HPDE6-E6E7 (cell line): ENCODE data around the gene PDGFA.

ENCODE experiments used
- DNase-seq: peaks from one replicate; pipeline ENCODE4 v3.0.0; 2011; ENCODE audit warnings: missing footprints; ENCODE audit errors: extremely low spot score

The PDGFA gene

DNA sequence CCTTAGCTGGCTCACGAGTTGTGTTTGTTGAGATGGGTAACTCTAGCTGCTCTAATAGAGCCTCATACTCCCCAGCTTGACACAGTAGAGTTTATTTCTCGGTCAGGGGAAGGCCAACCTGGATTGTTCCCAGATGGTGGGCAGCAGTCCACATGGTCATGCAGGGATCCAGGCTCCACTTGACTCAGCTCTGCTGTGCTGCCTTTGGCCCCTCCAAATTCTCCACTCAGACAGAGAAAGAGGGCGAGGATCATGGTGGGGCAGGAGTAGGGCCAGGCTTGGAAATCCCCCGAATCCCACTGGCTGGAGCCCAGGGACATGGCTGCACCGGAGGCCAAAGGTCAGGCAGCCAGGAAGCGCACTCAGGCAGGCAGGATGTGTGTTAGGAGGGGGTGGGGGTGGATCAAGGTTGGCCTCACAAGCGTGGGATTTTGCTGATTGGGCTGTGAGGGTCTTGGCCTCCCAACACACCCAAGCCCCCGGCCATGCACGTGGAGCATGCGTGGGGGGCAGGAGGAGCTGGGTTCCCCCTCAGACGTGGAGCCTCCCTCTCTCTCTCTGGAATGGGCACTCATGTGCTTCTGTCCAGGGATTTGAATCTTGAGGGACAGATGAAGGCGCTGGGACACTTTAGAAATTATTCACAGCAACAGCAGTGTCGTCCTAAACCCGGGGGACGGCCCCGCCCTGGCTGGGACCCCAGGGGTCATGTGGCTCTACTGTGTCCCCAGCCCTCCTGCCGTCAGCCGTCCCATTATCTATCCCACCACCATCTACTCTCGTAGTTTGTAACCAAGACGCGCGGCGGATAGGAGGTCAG is 44.8 kb downstream of the PDGFA start:
- no peak for DNase-seq

DNA sequence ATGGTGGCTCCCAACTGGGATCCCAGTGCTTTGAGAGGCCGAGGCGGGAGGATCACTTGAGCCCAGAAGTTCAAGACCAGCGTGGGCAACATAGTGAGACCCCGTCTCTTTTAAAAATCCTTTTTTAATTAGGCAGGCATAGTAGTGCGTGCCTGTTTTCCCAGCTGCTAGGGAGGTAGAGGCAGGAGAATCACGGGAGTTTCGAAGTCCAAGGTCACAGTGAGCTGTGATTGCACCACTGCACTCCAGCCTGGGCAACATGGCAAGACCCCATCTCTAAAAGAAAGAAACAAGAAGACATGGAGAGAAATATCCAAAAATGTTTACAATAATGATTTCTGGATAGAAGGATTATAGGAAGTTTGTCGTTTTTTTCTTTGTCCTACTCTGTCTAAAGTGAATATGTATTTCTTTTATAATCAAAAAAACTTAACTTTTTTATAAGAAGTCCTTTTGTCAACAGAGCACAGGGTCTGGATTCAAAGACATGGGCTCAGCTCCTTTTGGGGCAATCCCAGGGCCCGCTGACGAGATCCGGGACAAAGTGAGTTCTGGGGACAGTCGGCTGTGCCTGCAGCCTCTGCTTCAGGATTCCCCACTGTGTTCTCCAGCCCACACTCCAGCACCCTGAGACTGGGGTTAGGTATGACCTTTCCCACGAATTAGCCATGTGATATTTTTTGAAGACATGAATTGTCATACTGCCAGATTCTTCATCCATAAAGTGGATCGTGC is 45.6 kb downstream of the PDGFA start:
- DNase-seq, result no peak

DNA sequence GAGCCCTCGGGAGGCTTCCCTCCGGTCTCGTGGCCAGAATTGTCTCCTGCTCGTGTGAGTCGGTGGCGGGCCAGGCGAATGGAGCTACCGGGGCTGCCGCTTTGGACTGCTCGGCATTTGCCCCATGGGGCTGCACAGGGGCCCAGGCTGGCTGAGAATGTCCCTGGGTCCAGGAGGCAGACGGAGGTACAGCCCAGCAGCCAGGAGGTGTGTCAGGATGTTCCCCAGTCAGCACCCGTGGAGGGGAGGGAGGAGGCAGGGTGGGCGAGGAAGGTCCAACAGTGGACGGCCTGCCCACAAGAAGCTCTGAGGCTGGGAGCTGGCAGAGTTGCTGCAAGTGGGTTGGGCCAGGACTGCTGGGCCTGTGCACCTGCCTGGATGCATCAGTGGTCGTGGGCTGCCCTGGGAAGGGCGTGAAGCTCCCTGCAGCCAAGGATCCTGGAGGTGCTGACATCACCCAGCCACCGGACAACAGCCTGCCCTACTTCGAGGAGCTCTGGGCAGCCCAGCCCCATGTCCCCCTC is 46.4 kb downstream of the PDGFA start:
- no peak for DNase-seq

DNA sequence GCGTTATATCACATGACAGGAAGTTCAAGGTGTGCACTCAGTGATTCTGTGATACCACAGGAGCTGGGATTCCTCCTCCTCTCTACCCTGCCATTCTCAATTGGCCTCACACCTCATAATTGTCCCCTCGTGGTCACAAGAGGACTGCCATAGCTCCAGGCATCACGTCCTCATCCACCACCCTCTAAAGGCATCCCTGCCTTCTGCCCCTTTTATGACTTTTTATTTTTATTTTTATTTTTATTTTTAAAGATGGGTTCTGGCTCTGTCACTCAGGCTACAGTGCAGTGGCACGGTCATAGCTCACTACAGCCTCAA is 47.0 kb downstream of the PDGFA start:
- DNase-seq, result no peak

- peak; percentile 87 for DNase-seq
Observed at GRCh38 chr7:471866-472639, 47.6 kb downstream of the PDGFA start.

- no peak for DNase-seq
Observed at GRCh38 chr7:471191-471865, 48.3 kb downstream of the PDGFA start.

DNA sequence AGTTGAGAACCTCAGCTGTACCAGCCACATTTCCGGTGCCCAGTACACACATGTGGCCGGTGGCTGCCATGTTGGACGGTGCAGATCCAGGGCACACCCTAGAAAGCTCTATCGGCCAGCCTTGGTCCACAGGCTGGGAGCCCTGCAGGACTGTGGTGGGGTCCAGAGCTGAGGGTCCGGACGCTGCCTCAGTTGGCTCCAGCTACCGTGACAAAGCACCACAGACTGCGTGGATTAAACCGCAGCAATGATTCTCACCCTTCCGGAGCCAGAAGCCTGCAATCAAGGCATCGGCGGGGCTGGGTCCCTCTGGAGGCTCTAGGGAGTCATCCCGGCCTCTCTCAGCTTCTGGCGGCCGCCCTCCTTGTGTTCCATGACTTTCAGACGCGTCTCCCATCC is 50.1 kb downstream of the PDGFA start:
- no peak for DNase-seq

- DNase-seq, result no peak
Observed at GRCh38 chr7:468681-469562, 50.7 kb downstream of the PDGFA start.

- DNase-seq, result no peak
Observed at GRCh38 chr7:467856-468545, 51.6 kb downstream of the PDGFA start.

DNA sequence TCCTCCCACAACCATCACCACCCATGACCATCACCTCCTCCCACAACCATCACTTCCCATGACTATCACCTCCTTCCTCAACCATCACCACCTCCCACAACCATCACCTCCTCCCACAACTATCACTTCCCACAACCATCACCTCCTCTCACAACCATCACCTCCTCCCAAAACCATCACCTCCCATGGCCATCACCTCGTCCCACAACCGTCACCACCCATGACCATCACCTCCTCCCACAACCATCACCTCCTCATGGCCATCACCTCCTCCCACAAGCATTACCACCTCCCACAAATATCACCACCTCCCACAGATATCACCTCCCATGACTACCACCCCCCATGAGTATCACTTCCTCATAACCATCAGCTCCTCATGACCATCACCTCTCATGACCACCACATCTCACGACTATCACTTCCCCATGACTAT is 52.2 kb downstream of the PDGFA start:
- no peak for DNase-seq

DNA sequence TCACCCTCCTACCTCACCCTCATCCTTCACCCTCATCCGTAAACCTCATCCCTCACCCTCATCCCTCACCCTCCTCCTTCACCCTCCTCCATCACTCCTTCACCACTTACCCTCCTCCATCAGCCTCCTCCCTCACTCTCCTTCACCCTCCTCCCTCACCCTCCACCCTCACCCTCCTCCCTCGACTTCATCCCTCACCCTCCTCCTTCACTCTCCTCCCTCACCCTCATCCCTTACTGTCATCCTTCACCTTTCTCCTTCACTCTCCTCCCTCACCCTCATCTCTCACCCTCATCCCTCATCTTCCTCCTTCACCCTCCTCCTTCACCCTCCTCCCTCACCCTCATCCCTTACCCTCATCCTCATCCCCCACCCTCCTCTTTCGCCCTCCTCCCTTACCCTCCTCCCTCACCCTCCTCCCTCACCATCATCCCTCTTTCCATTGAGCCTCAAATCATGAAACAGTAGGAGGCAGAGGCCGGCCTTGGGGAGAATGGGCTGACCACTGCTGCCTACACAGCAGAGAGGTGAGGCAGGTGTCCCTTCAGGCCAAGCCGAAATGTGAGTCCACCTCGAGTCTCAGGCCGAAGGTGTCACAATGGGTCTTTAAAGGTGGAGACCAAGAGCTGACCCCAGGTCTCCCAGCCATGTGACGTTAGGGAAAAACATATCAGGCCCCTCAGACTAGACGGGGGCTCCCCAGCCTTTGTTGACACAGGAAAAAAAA is 53.0 kb downstream of the PDGFA start:
- DNase-seq, result no peak

- no peak for DNase-seq
Observed at GRCh38 chr7:465710-466400, 53.8 kb downstream of the PDGFA start.

- no peak for DNase-seq
Observed at GRCh38 chr7:464454-465401, 54.9 kb downstream of the PDGFA start.

DNA sequence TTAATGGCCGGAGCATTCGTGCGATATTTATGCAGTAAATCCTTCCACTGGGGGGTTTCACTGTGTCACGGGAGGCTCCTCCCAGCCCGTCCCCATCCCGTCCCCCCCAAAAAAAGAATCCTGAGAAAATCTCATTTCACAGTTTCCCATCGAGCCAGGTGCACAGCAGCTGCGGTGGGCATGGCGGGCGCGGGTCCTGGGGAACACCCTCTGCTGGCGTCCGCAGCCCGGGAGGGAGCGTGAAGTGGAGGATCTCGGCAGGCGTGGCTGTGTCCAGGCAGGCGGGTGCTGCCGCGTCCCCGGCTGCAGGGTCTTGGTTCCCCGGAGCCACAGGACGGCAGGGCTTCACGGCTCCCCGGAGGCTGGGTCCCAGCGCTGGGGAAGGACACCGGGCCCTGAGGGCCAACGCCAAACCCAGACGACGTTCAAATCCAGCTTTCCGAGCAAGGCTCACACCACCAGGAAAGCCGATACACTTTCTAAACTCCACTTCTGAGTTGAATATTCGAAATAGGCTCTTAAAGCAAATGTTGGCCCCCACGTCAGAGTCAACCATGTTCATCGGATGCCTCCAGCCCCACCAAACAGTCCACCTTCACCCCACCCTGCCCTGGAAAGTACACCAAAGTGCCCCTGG is 55.7 kb downstream of the PDGFA start:
- no peak for DNase-seq

GRCh38 chr7:463362-463781 is 56.3 kb downstream of the PDGFA start:
- DNase-seq, result no peak

DNA sequence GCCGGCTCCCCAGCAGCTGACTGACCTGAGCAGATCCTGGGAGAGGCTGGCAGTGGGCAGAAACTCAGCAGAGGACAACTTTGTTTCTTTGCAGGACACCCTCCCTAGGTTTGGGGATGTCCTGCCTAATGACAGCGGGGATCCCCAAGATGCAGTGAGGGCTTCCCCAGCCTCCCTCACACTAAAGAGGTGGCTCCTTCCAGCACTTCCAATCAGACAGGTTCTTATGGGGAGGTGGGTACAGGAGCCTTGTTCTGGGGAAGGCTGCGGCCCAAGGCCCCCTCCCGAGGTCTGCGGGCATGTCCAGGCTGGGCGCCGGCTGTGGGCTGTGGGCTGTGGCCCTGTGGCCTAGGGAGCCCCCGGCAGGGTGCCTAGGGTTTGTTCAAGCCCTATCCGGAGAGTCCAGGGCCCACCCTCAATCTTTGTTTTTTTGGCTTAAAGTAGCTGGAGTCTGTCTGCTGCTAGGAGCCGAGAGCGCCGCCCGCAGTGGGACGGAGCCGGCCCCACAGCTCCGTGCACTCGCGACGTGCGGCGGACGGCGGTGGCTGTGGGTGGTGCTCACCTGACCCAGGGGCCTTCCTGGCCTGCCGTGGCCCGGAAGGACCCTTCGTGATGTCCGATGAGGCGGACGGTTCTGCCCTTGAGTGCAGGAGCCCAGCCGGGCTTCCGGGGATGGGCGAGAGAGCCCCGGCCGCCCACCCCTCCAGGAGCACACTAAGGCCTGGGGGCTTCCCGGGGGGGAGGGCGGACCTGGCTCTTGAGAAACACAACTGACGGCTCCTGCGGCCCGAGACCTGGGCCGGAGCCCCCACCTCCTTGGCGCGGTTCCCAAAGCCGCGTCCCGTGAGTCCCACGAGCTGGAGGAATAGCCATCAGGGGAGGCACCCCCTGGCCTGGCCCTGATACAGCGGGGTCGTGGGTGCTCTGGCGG is 57.2 kb downstream of the PDGFA start:
- DNase-seq, result no peak
